GM19238 (cell line): Measurements from ENCODE around the gene PLRG1.
"Not testable (repeated sequence)": the region's sequence is repeated elsewhere in the genome, so short reads cannot be mapped to it uniquely, and the experiment has no call there.

Source experiments
- DNase-seq: peaks from one replicate; pipeline ENCODE4 v3.0.0; 2011; ENCODE audit warnings: low spot score; ENCODE audit not compliant: insufficient read length

PLRG1 gene

DNA sequence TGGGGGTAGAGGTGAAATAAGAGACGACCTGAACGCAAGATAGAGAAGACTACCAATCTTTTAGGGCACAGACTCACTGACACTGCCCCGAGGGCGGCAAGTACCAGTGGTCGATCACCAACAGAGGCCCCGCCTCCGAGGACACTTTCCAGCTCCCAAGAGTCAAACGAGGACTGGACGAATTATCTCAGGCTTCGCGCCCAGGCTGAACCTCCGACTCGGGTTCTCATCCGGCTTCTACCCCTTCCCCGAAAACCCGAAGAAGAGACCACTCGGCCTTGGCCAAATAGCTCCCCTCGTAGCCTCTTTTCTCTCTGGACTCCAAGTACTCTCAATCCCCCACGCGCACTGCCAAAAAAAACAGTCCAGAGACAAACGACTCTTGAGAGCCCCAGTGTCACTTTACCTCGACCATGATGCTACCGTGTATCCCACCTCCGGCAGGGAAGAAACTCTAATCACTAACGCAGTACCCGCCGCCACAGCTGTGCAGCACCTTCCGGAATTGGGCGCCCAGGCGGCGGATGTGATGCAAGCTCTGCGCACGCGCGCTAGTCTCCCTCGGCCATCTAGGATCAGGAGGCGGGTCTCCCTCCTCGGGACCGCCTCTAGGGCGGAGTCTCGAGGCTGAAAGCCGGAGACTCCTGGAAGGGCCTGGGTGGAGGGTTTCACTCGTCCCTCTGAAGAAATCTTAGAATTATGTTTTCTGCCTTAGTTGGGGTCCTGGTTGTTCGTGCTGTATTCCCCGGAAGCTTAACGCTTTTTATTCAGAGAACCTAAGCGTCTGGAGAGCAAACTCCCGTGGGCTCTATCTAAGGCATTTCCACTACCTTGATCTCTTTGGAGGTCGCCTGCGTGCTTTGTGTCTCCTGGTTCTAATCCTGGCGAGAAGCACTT, at the start of gene PLRG1:
Gene PLRG1 (minus strand): TSS at position 507 of the 897 bp plus-strand sequence. CDS start 92 bp downstream, at position 415.
- DNase-seq = peak; percentile 75

GRCh38 chr4:154597798-154598774, 47.9 kb upstream of the PLRG1 start:
- DNase-seq = no peak

- DNase-seq = not testable (repeated sequence)
Measured at GRCh38 chr4:154597281-154597680, 47.1 kb upstream of the PLRG1 start.

DNA sequence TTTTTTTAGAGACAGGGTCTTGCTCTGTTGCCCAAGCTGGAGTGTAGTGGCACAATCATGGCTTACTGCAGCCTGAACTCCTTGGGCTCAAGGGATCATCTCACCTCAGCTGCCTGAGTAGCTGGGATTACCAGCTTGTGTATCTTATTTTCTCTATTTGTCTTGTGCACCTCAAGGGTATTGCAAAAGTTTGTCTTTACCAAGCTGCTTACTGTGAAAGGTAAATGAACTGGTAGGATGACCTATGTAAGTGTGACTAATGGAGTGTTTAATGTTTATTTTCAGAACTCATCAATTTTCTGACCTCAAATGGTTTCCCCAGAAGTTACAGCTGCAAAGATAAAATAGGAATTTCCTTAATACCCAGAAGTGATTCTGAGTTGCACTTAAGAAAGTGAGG, 45.6 kb upstream of the PLRG1 start:
- DNase-seq = no peak

GRCh38 chr4:154594343-154594742, 44.1 kb upstream of the PLRG1 start:
- not testable (repeated sequence) for DNase-seq

- no peak for DNase-seq
Measured at GRCh38 chr4:154593868-154594267, 43.7 kb upstream of the PLRG1 start.

GRCh38 chr4:154591890-154592289, 41.7 kb upstream of the PLRG1 start:
- no peak for DNase-seq

DNA sequence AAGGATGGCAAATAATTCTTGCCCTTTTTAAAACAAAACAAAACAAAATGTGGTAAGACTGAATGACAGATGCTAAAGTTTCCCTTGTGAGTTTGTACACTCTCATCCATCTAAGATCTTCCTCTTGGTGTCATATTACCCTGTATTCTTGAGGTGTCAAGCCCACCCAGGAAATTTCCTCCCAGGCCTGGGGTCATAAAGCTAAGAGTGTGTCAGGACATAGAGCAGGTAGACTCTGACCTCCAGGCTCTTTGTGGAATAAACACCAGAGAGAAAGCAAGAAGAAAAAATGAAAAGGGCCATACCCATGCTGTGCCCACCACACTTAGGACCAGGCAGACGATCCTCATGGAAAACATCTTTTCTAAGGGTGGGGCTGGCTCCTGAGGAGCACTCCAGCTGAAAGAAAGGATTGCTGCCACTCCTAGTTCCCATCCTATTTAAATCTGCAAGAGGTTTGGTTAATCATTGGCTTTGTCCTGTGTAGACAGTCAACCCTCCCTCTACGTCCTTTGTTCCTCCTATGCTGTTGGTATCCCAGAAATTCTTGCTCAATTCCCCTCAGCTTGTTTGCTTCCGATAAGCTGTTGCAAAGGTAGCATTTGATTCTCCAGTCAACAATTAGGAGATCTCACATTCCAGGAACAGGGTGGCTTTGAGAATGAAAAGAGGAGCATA, 40.3 kb upstream of the PLRG1 start, which contains the start of gene FGA:
Gene FGA (minus strand): TSS at position 414 of the 678 bp plus-strand sequence. CDS start 55 bp downstream, at position 359.
- no peak for DNase-seq

- no peak for DNase-seq
Measured at GRCh38 chr4:154589296-154590197, 39.3 kb upstream of the PLRG1 start.

DNA sequence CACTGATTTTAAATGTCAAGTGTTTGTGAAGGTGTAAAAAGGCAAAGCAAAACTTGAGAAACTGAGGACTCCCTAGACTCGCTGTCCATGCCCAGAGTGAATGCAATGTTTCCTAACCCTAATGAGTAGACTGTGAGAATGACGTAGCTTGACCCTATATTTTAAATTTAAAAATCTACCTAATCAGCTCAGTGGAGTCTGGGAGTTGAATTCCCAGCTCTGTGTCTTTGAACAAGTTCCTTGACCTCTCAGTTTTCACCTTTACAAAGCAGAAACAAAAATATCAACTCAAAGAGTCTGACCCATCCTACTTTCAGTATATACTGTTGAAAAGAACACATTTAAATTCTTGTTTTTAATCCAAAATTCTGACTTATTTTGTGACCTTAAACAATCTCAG, 38.0 kb upstream of the PLRG1 start:
- DNase-seq = no peak

DNA sequence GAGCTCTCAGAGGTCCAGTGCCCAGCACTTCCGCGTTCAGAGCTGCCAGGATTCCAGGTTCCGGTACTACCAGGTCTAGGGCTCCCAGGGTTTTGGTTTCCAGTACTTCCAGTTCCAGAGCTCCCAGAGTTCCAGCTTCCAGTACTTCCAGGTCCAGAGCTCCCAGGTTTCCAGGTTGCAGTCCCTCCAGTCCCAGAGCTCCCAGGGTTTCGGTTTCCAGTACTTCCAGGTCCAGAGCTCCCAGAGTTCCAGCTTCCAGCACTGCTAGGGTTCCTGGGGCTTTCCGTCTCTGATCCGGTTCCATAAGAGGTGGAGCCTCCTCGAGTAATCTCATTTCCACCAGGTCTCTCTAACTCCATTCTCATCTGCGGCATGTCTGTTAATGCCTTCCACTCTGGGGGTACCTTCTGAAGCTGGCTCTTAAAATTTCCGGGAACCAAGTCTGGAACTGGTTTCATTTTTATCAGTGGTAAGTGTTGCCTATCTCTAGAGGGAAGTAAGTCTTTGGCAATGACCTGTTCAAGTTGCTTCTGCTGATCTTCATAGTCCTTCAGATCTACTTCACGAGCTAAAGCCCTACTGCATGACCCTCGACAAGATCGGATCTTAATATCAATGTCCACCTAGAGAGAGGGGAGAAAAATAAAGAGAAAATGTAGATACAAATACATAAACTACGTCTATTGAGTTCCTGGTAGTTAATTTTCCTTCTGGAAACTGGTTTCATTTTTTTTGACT, 36.3 kb upstream of the PLRG1 start:
- no peak for DNase-seq

GRCh38 chr4:154585369-154586018, 35.3 kb upstream of the PLRG1 start:
- no peak for DNase-seq

DNA sequence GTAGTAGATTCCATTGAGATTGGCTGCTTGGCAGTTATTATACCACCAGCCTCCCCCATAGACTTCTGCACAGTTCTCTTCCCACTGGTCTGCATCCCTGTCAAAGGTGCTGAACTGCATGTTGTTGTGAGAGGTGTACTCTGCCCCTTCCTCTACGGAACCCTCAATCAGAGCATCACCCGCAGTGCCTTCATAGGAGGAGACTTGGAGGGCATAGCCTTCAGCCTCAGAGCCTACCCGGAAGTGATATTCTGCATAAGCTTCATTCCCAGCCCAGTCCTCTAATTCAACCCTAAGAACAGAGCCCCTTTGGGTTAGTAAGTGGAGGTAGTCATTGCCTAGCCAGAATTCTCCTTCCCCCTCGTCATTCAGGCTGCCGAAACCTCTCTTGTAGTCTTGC, 34.1 kb upstream of the PLRG1 start:
- no peak for DNase-seq

DNA sequence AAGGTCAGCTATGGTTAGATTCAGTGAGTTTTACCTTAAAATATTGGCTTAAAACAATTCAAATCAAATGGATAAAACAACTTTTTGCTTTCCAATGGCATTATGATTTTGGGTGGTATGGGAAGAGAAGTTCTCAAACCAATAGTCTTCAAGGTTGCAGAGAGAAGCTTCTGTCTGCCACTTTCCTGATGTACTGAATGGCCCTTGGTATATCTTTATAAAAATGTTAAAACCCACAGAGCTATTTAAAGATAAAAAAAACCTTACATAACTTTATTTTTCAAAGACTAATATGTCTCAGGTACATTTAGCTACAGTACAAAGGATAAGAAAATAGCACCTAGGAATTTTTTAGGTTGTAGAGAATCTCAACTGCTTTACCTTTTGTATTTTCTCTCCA, 33.5 kb upstream of the PLRG1 start:
- no peak for DNase-seq

- no peak for DNase-seq
Measured at GRCh38 chr4:154583230-154583629, 33.0 kb upstream of the PLRG1 start.

GRCh38 chr4:154582723-154583122, 32.5 kb upstream of the PLRG1 start:
- DNase-seq = no peak

DNA sequence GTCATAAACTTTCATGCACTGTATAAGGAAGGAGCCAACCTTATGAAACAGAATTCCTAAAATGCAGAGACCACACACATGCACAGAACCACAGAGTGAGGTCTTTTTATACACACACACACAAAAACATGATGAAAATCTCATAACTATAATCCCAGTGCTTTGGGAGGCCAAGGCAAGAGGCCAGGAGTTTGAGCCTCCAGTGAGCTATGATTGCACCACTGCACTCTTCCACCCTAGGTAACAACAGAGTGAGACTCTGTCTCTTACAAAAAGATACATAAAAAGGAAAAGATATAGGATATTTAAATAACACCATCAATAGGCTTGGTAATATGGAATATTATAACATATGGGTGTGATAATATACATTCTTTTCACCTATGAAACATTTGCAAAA, 29.7 kb upstream of the PLRG1 start:
- no peak for DNase-seq

DNA sequence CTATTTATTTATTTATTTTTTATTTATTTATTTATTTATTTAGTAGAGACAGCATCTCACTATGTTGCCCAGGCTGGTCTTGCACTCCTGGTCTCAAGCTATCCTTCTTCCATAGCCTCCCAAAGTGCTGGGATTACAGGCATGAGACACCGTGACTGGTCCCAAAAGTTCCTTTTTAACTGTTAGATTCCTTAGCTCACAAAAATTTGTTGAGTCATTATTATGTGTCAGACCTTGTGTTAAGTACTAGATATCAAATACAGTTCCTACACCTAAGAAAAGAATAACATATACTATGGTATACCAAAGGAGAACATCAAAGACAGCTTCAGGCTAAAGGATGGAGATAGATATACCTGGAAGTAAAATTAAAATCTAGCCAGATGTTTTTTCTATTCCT, 28.7 kb upstream of the PLRG1 start:
- DNase-seq = no peak

DNA sequence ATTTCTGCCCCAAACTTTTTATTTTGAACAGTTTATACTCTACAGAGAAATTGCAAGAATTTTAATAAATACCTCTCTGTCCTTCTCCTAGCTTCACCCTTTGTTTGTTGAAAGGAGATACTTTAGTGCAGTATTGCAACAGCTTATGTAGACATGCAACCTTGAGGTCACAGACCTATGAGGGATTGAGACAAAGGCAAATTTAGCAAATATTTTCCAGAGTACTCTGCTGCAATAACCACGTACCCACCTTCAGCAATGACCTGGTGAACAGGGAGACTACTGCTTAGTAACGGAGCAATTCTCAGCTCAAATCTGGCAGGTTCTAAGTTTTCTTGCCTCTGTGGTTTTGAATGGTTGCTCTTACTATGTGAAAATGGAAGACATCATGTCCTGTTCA, 27.1 kb upstream of the PLRG1 start:
- no peak for DNase-seq
